CD4-positive, alpha-beta T cell treated with Interleukin-15 for 4 hours (primary cell): ENCODE data around the gene KIF6.
"Not testable (repeated sequence)": the region's sequence is repeated elsewhere in the genome, so short reads cannot be mapped to it uniquely, and the experiment has no call there.

ENCODE experiments used
- DNase-seq: peaks from one replicate; pipeline ENCODE4 v3.0.0-alpha.2; 2020; ENCODE audit warnings: low spot score

Gene KIF6

GRCh38 chr6:39499053-39499452, 226.2 kb downstream of the KIF6 start:
- DNase-seq, result no peak

DNA sequence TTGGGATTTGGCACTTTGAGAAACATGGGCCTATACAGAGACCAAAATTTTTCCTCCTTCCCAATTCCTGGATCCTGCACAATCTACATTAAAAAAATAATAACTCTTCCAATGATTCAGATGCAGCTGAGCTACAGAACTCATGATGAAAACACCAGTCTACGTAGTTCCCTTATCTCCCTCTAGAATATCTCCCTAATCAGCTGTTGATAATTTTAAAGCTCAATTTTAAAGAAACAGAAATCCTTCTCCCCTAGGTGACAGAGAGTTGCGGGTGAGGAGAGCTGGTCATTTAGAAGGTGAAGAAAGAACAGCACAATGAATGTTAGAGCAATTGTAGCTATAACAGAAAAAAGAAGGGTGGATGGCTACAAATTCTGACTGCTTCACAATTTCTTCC, 227.1 kb downstream of the KIF6 start:
- DNase-seq, result no peak

DNA sequence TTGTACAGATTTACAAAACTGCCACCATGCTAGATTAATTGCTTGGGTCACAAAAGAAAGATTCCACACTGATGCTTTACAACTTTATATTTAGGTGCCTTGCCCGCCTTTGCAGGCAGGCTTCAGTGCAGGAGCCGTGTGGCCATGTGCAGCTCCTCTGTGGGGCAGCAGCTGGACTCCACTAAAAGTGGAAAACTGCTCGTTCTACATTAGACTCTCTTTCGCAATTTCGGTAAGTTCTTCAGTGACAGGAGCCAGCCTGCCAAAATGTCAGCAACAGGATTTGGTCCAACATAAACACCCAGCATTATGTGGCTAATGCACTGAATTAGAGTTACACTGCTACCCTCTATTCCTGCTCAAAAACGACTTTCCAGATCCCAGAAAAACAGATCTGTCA, 228.3 kb downstream of the KIF6 start:
- DNase-seq, result no peak

GRCh38 chr6:39496456-39496855, 228.8 kb downstream of the KIF6 start:
- no peak for DNase-seq

GRCh38 chr6:39495640-39496039, 229.6 kb downstream of the KIF6 start:
- DNase-seq, result no peak

- DNase-seq, result no peak
Measured at GRCh38 chr6:39494998-39495397, 230.2 kb downstream of the KIF6 start.

- DNase-seq, result no peak
Measured at GRCh38 chr6:39493777-39494176, 231.4 kb downstream of the KIF6 start.

GRCh38 chr6:39493174-39493573, 232.0 kb downstream of the KIF6 start:
- DNase-seq, result no peak

GRCh38 chr6:39490108-39490507, 235.1 kb downstream of the KIF6 start:
- DNase-seq, result no peak

- DNase-seq, result no peak
Measured at GRCh38 chr6:39488255-39488879, 236.8 kb downstream of the KIF6 start.

- DNase-seq, result no peak
Measured at GRCh38 chr6:39484276-39484675, 240.9 kb downstream of the KIF6 start.

DNA sequence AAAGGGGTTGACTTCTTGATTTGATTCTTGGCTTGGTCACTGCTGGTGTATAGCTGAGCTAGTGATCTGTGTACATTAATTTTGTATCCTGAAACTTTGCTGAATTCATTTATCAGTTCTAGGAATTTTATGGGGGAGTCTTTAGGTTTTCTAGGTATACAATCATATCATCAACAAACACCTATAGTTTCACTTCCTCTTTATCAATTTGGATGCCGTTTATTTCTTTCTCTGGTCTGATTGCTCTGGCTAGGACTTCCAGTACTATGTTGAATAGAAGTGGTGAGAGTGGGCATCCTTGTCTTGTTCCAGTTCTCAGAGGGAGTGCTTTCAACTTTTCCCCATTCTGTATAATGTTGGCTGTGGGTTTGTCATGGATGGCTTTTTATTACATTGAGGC, 245.4 kb downstream of the KIF6 start:
- DNase-seq, result not testable (repeated sequence)

- no peak for DNase-seq
Measured at GRCh38 chr6:39476670-39477069, 248.5 kb downstream of the KIF6 start.

GRCh38 chr6:39476151-39476550, 249.1 kb downstream of the KIF6 start:
- no peak for DNase-seq

DNA sequence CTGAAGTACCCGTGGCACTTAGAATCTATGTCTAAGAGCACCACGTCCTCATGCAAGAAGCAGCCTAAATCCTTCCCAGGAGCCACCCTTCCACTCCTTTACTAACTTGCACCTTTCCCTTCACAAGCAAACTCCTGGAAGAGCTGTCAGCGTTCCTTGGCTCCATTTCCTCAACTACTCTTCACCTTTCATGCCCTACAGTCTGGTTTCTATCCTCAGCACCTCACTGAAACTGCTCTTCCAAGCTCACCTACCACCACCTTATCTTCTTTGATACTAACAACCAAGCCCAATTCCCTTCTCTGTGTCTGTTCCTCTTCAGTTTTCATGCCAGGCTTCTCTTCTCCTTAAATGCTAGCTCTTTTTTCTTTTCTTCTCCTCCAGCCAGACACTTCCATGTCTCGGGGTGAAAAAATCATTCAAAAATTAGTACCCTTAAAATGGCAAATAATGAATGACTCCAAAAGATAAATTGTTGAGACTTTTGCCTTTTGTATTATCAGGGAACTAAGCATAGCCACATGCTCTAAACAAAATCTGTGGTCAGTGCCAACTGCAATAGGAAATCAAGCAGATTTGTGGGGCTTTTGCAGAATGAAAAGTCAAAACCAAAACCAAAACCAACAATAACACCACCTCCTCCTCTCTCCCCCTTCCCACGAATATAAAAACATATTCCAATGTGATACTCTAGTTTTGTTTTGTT, 253.1 kb downstream of the KIF6 start:
- no peak for DNase-seq

GRCh38 chr6:39470506-39470905, 254.7 kb downstream of the KIF6 start:
- no peak for DNase-seq

- DNase-seq, result no peak
Measured at GRCh38 chr6:39468385-39468784, 256.8 kb downstream of the KIF6 start.

DNA sequence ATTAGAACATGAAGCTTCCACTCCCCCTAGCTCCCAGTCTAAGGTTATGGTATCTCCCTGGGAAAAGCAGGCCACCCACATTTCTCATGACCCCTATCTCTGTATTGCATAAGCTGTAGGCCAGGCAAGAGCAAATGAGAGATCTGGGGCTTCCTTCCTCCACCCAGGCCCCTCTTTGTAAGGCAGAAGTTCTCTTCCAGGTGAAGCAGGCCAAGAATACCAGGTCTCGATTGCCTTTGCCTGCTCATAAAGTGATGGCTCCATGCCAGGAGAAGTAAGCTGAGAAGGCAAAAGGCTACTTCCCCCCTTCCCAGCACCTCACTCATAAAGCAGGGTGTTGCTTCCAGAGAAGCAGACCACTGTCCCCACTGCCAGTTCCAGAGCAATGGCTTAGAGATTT, 258.6 kb downstream of the KIF6 start:
- no peak for DNase-seq

DNA sequence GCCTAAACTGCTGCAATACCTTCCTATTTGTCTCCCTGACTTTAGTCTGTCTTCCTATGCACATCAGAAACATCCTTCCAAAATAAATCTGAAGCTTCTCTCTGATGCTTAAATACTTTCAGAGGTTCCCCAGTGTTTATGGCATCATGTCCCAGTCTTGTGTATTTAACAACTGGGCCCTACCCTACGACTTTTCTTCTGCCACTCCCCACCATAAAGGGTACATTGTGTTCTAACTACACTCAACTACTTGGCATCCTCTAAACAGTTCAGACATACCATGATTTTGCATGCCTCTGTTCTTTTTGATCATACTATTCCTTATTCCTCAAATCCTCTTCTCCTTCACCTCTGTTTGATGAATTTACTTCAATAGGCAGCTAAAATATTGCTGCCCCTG, 259.7 kb downstream of the KIF6 start:
- no peak for DNase-seq

DNA sequence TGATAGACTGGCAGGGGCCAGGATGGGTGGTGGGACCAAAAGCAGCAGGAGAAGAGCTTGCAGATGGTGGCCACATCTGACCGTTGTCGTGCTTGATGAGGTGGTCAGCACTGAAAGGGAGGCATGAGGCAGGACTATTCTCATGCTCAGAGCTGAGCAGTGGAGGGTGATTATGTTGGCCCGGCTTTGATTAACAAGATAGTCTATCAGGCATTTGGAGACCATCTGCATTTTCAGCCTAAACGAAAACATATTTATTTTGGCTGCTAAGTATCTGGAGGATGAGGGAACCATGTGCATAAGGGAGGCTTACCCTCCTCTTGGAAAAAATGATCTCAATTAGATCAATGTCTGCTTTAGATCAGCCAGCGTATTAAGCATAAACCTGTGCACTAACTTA, 261.1 kb downstream of the KIF6 start:
- no peak for DNase-seq

DNA sequence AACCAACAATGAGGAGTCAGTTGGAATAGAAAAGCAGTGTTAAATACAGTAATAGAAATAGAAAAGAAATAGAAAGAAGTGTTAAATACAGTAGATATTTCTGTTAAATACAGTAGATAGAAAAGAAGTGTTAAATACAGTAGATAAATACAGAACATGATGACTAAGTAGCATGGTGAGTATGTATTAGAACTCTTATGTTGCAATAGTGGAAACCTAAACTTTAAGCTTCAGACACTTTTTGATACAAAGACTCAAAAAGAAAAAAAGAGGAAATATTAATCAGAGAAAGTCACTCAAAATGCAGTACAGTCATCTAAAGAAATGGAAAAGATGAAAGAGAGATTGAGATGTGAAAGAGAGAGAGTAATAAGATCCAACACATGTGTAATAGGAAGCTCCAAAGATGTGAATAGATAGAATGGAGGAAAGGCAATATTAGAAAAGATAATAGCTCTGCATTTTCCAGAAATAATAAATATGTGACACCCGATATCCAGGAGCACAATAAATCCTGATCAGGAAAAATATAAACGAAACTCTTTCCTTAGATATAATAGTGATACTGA, 271.2 kb downstream of the KIF6 start:
- DNase-seq, result no peak

GRCh38 chr6:39453241-39453640, 272.0 kb downstream of the KIF6 start:
- no peak for DNase-seq

GRCh38 chr6:39452306-39453145, 272.7 kb downstream of the KIF6 start:
- no peak for DNase-seq
